ENCODE data around the gene CENPB. TPM values are rescaled to one million over a fixed set of nuclear protein-coding genes. Genes with fewer than 3 reads are reported as not detected.

The CENPB gene
- total and polyA plus RNA-seq, 2 of the 4 experiments (the other 2 are of a cell fraction) = 45.7 to 59.1 TPM

- Histone ChIP-seq H3K4me2 (ENCODE audit: low read depth, low read length) (no peak overlapping the region), H3K79me1 (ENCODE audit: low read depth in 1 of 2, low read length in 2 of 2) (peaks cover 33 to 95% of the 10 kb centered on the region in 2 experiments), H3K18ac (ENCODE audit: low read depth, low read length) (no peak overlapping the region), H3K14ac (replicated peaks; ENCODE audit: low read depth, low read length) (no peak overlapping the region), H3K56ac (ENCODE audit: extremely low read depth, insufficient read depth, low read length) (no peak overlapping the region), H4K20me1 (ENCODE audit: insufficient read depth, low read length) (no peaks in the 10 kb centered on the region), H3K27me3 (ENCODE audit: control insufficient read depth, insufficient read depth, low read length) (no peaks in the 10 kb centered on the region), H2BK20ac (ENCODE audit: low read depth, low read length) (no peak overlapping the region), H3K9me1 (ENCODE audit: insufficient read depth, low read length) (peaks cover 42% of the 10 kb centered on the region), H3K27ac (ENCODE audit: insufficient read depth, low read length) (no peak overlapping the region), H4K5ac (ENCODE audit: low read depth, low read length) (no peak overlapping the region), H3K9me3 (ENCODE audit: control insufficient read depth, insufficient read depth, low read length) (no peaks in the 10 kb centered on the region), H2BK5ac (ENCODE audit: low read depth, low read length, poor library complexity, severe bottlenecking) (no peak overlapping the region), H3K4me1 (ENCODE audit: control insufficient read depth, insufficient read depth, low read length) (peaks cover 38% of the 10 kb centered on the region), H2AK5ac (ENCODE audit: low read depth, low read length) (no peak overlapping the region), H3K9ac (ENCODE audit: low read depth, low read length) (no peak overlapping the region), H2AK9ac (replicated peaks; ENCODE audit: low read depth, low read length, poor library complexity) (peak overlapping the region; percentile 81), H4K8ac (ENCODE audit: low read depth in 2 of 2, low read length in 2 of 2) (no peak overlapping the region), H4K91ac (ENCODE audit: insufficient read depth, low read depth, low read length) (no peak overlapping the region), H2BK120ac (ENCODE audit: low read depth, low read length) (no peak overlapping the region), H3K4me3 (ENCODE audit: insufficient read depth, low read depth, low read length) (no peak overlapping the region), H3K23ac (ENCODE audit: low read depth, low read length) (no peak overlapping the region), H2AFZ (replicated peaks; ENCODE audit: low read length, poor library complexity) (no peak overlapping the region), H3K4ac (ENCODE audit: low read depth, low read length) (no peak overlapping the region), H3K36me3 (ENCODE audit: control insufficient read depth, insufficient read depth, low read length) (peaks cover 72% of the 10 kb centered on the region), H2BK15ac (ENCODE audit: low read depth, low read length) (no peak overlapping the region)
- intact Hi-C loops (cut with micrococcal nuclease) = no loop called here
- ChIA-PET CTCF (no interaction called here), POLR2A (ENCODE audit: unreplicated experiment) (no interaction called here)
- no peak for ATAC-seq (ENCODE audit: low read depth)
- dilution Hi-C loops (cut with HindIII; ENCODE audit: low sequenced_read_pairs, unreplicated experiment) = no loop called here
- TF ChIP-seq MXI1 (IDR thresholded peaks at IDR 0.05; ENCODE audit: borderline replicate concordance, low read depth, low read length) (no peak), MAFK (IDR thresholded peaks at IDR 0.05; ENCODE audit: low read depth, low read length) (no peak), CEBPB (IDR thresholded peaks at IDR 0.05; ENCODE audit: low read depth, low read length) (0 out of 2 replicates have a peak, but pooled peaks have one; percentile 6)
- no TSS peak for BruUV-seq (replicated peaks)
- WGBS, 2 experiments (ENCODE audit: extremely low coverage in 2 of 2, insufficient read length in 1 of 2) = 95% methylated on average over 4 of the region's 11 CpGs; no CpG with 5 or more reads in 1 of the 2 experiments
- DNase-seq = no peak
- in situ Hi-C loops (cut with MboI; ENCODE audit: low sequenced_read_pairs) = no loop called here
These were observed 16.1 kb upstream of the CENPB start for GRCh38 chr20:3802524-3803239.

Data from IMR-90 (cell line).